Measurements from ENCODE around the gene COL6A2.
"Not testable (repeated sequence)": the region's sequence is repeated elsewhere in the genome, so short reads cannot be mapped to it uniquely, and the experiment has no call there.

COL6A2 gene

DNA sequence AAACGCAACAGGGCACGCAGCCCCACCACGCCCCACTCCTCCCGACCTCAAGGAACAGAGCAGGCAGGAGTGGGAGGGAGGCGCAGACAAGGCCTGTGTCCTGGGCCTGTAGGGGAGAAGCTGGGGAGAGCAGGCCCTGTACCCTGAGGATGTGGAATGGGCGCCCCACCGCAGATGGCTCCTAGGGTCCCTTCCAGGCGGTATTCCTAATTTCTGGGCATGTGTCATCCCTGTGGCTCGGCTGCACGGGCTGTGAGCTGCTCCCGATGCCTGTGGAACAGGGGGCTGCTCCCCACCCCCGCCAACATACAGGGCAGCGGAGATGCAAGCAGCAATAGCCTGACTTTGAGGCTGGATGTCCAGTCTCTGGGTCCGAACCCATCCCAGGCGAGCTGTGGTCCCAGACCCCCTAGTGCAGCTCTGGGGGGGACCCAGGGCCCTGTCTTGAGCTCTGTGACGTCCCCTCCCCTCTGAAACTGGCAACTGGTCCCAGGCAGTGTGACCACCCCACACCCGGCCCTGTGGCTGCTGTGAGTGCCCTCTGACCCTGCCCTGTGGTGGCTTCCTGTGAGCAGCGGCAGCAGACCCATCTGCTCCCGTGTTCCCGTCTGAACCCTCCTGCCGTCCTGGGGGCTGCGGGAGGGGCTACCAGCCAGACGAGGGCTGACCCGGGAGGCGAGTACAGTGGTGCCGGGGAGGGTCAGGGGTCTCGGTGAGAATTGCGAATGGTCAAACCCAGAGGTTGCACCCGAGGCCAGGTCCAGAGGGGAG is 13.9 kb upstream of the COL6A2 start:
- Histone ChIP-seq H3K4me3 (replicated peaks; ENCODE audit: low read depth, low read length) (no peak overlapping the region), H3K27me3 (replicated peaks; ENCODE audit: control insufficient read depth, insufficient read depth, low read length) (no peaks in the 10 kb centered on the region), H3K36me3 (ENCODE audit: control insufficient read depth, insufficient read depth, low read length) (no peaks in the 10 kb centered on the region)
- TF ChIP-seq, protein P1, sequence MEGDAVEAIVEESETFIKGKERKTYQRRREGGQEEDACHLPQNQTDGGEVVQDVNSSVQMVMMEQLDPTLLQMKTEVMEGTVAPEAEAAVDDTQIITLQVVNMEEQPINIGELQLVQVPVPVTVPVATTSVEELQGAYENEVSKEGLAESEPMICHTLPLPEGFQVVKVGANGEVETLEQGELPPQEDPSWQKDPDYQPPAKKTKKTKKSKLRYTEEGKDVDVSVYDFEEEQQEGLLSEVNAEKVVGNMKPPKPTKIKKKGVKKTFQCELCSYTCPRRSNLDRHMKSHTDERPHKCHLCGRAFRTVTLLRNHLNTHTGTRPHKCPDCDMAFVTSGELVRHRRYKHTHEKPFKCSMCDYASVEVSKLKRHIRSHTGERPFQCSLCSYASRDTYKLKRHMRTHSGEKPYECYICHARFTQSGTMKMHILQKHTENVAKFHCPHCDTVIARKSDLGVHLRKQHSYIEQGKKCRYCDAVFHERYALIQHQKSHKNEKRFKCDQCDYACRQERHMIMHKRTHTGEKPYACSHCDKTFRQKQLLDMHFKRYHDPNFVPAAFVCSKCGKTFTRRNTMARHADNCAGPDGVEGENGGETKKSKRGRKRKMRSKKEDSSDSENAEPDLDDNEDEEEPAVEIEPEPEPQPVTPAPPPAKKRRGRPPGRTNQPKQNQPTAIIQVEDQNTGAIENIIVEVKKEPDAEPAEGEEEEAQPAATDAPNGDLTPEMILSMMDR (IDR thresholded peaks at IDR 0.05; ENCODE audit: insufficient read depth, low read length, poor library complexity, severe bottlenecking), result no peak
- DNase-seq (ENCODE audit: extremely low read depth, insufficient read length), result no peak

DNA sequence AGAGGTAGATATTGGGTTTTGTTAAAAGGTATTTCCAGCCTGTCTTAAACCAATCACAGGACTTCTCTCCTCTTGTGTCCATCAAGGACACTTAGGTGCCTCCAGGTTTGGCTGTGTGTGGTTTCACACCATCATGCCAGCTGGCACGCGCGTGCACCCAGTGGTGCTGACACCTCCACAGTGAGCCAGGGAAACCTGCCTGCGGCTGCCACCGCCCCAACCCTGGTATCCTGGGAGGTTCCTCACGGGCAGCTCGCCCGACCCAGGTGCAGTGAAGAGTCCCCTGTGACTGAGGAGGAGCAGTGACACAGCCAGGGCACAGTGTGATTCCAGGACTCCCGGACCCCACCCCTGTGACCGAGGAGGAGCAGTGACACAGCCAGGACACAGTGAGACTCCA is 13.2 kb upstream of the COL6A2 start:
- Histone ChIP-seq H3K36me3 (ENCODE audit: control insufficient read depth, insufficient read depth, low read length) (no peaks in the 10 kb centered on the region), H3K4me3 (replicated peaks; ENCODE audit: low read depth, low read length) (no peak overlapping the region), H3K27me3 (replicated peaks; ENCODE audit: control insufficient read depth, insufficient read depth, low read length) (no peaks in the 10 kb centered on the region)
- DNase-seq (ENCODE audit: extremely low read depth, insufficient read length), result no peak
- TF ChIP-seq, protein P1 (IDR thresholded peaks at IDR 0.05; ENCODE audit: insufficient read depth, low read length, poor library complexity, severe bottlenecking), result no peak

DNA sequence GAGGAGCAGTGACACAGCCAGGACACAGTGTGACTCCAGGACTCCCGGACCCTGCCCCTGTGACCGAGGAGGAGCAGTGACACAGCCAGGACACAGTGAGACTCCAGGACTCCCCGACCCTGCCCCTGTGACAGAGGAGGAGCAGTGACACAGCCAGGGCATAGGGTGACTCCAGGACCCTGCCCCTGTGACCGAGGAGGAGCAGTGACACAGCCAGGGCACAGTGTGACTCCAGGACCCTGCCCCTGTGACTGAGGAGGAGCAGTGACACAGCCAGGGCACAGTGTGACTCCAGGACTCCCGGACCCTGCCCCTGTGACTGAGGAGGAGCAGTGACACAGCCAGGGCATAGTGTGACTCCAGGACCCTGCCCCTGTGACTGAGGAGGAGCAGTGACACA is 12.7 kb upstream of the COL6A2 start:
- H3K4me3 ChIP-seq (replicated peaks; ENCODE audit: low read depth, low read length); DNase-seq (ENCODE audit: extremely low read depth, insufficient read length); H3K27me3 ChIP-seq (replicated peaks; ENCODE audit: control insufficient read depth, insufficient read depth, low read length); H3K36me3 ChIP-seq (ENCODE audit: control insufficient read depth, insufficient read depth, low read length): not testable (repeated sequence)

DNA sequence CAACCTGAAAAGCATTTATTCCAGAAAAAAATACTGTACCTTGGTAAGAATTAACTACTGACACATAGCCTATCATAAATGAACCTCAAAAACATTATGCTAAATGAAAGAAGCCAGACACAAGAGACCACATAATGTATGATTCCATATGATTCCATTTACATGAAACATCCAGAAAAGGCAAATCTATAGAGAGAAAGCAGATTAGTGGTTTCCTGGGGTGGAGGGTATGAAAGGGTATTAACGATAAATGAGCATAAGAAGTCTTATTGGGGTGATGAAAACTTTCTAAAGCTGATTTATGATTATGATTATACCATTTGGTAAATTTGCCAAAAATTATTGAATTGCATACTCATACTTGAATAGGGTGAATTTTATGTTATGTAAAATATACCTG is 10.3 kb upstream of the COL6A2 start:
- no peak for DNase-seq (ENCODE audit: extremely low read depth, insufficient read length)
- Histone ChIP-seq H3K4me3 (replicated peaks; ENCODE audit: low read depth, low read length) (no peak overlapping the region), H3K27me3 (replicated peaks; ENCODE audit: control insufficient read depth, insufficient read depth, low read length) (no peaks in the 10 kb centered on the region), H3K36me3 (ENCODE audit: control insufficient read depth, insufficient read depth, low read length) (no peaks in the 10 kb centered on the region)
- TF ChIP-seq, protein P1 (IDR thresholded peaks at IDR 0.05; ENCODE audit: insufficient read depth, low read length, poor library complexity, severe bottlenecking), result no peak

DNA sequence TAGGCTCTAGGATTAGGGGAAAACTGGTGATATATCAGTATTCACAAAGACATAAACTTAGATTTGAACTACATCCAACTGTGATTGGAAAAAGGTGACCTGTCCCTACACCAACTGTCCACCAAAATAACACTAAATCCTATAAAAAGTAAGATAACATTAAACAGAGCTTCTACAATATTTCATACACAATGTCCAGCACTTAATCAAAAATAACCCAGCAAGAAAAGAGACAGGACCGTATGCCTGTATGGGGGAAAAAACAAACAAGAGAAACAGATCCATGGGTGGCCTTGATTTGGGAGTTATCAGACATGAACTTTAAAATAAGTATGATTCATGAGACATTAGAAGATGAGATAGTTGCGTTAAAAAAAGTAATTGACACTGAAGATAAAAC is 9.7 kb upstream of the COL6A2 start:
- TF ChIP-seq, protein P1 (IDR thresholded peaks at IDR 0.05; ENCODE audit: insufficient read depth, low read length, poor library complexity, severe bottlenecking), result no peak
- no peaks in the 10 kb centered on the region for H3K36me3 ChIP-seq (ENCODE audit: control insufficient read depth, insufficient read depth, low read length)

DNA sequence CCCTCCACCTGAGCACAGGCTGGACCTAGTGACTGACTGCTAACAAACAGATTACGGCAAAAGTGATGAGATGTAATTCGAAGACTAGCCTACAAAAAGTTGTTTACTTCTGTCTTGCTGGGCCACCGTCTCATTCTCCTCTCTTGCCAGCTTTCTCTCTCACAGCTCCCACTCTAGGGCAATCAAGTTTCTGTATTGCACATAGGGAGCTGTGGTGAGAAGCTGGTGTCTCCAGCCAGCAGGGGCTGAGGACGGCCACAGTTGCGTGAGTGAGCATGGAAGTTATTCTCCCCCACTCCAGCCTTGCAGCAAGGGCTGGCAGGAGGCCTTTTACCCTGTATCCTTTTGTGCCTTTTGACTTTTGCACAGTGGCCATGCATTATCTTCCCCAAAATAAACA is 8.6 kb upstream of the COL6A2 start:
- H3K27me3 ChIP-seq (replicated peaks; ENCODE audit: control insufficient read depth, insufficient read depth, low read length), result no peaks in the 10 kb centered on the region
- TF ChIP-seq, protein P1 (IDR thresholded peaks at IDR 0.05; ENCODE audit: insufficient read depth, low read length, poor library complexity, severe bottlenecking), result no peak
- no peak overlapping the region for H3K4me3 ChIP-seq (replicated peaks; ENCODE audit: low read depth, low read length)
- no peak for DNase-seq (ENCODE audit: extremely low read depth, insufficient read length)
- H3K36me3 ChIP-seq (ENCODE audit: control insufficient read depth, insufficient read depth, low read length), result no peaks in the 10 kb centered on the region

More for the DNA sequence above, 9.7 kb upstream of the COL6A2 start:
- Histone ChIP-seq H3K27me3 (replicated peaks; ENCODE audit: control insufficient read depth, insufficient read depth, low read length) (no peaks in the 10 kb centered on the region), H3K4me3 (replicated peaks; ENCODE audit: low read depth, low read length) (no peak overlapping the region)
- no peak for DNase-seq (ENCODE audit: extremely low read depth, insufficient read length)
